GM20000 (cell line): Measurements from ENCODE around the gene TMTC1.

Experiments
- DNase-seq: peaks from one replicate; pipeline ENCODE4 v3.0.0; 2012; ENCODE audit warnings: low spot score
- TF ChIP-seq, protein P1 (sequence below): IDR thresholded peaks from 2 replicates; pipeline ENCODE4 v1.5.1; 2012; ENCODE audit warnings: mild to moderate bottlenecking, control low read depth; ENCODE audit errors: extremely low read depth, missing control alignments

The TMTC1 gene

DNA sequence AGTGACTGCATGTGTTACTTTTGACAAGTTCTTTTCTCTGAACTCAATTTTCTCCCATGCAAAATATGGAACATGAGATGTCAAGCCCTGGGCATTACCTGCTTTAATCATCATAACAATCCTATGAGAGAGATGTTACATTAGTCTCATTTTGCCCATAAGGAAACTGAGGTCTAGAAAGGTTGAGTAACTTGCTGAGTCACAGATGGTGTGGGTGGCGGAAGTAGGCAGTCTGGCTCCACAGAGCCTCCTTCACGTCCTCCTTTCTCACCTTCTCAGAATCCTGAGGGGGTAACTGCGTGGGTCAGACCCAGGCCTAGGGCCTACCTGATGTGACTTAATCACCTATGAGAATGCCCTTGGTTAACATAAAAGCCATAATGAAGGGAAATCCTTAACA lies 50.7 kb downstream of the TMTC1 start:
- TF ChIP-seq, protein P1, sequence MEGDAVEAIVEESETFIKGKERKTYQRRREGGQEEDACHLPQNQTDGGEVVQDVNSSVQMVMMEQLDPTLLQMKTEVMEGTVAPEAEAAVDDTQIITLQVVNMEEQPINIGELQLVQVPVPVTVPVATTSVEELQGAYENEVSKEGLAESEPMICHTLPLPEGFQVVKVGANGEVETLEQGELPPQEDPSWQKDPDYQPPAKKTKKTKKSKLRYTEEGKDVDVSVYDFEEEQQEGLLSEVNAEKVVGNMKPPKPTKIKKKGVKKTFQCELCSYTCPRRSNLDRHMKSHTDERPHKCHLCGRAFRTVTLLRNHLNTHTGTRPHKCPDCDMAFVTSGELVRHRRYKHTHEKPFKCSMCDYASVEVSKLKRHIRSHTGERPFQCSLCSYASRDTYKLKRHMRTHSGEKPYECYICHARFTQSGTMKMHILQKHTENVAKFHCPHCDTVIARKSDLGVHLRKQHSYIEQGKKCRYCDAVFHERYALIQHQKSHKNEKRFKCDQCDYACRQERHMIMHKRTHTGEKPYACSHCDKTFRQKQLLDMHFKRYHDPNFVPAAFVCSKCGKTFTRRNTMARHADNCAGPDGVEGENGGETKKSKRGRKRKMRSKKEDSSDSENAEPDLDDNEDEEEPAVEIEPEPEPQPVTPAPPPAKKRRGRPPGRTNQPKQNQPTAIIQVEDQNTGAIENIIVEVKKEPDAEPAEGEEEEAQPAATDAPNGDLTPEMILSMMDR = no peak
- DNase-seq = no peak

DNA sequence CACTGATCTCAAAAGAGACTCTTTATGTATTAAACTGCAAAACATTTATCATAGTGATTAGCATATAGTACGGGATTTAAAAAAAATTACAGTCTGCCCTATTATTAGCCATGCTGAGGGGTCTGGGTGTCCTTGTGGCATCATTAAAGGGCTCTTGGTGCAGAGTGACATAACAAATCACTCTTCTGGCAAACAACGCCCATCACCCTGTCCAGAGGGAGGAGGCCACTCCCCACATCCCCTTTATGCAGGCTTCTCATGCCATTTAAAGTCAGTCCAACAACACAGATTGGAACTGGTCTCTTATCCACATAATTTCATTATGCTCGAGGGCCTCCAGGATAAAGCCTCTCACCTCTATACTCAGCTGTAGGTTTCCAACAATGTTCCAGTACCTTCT lies 51.1 kb downstream of the TMTC1 start:
- no peak for DNase-seq
- TF ChIP-seq, protein P1 = no peak

DNA sequence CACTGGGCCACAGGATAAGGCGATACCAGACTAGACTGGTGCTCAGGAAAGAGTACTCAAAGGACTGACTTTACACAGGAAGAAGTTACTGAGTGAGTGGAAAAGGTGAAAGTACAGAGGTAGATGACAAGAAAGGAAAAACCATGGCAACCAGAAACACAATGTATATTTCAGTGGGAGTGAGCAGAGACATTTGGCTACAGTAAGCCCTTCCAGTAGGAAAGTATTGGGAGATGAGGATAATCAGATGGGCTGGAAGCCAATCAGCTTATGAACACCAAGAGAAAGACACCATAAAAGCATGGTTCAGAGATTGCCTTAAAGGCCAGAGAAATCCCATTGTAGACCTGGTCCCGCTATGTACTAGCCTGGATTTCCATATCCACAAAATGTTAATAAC lies 51.6 kb downstream of the TMTC1 start:
- TF ChIP-seq, protein P1 = no peak
- no peak for DNase-seq

- no peak for DNase-seq
- TF ChIP-seq, protein P1 = no peak
Observed at GRCh38 chr12:29731591-29731990, 52.2 kb downstream of the TMTC1 start.

DNA sequence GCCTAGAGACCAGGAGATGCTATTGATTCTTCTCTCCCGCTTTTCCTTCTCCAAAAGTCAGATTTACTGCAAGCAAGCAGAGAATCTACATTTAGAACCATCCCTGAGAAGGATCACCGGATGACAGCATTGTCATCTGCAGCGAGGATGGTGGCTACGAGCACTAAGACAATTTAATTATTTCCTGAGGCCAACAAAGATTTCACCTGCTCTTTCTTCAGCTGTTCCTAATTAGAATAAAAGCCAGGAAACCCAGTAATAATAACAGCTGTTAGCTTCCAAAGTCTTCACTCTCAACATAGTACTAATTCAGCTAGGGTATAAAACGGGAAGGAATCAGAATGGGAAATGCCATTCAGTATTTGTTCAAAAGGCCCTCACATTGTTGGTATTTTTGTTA lies 53.3 kb downstream of the TMTC1 start:
- TF ChIP-seq, protein P1 = no peak
- DNase-seq = no peak

DNA sequence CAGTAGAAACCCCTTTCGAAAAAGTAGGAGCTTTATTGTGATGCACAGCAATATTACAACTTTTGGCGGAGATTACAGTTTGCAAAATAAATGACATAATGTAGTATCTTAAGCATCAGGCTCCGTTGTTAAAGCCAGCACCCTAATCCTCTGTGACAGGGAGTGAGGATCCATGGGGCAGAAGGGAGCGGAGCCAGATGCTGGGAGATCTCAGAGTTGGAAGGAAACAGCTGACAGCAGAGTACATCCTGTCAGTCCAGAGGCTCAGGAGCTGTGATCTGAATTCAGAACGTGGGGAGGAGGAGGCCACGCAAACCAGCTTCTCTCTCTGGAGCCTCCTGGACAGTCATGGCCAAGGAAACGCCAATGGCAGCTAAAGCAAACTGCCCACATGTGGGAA lies 55.7 kb downstream of the TMTC1 start:
- TF ChIP-seq, protein P1 = no peak
- DNase-seq = no peak

DNA sequence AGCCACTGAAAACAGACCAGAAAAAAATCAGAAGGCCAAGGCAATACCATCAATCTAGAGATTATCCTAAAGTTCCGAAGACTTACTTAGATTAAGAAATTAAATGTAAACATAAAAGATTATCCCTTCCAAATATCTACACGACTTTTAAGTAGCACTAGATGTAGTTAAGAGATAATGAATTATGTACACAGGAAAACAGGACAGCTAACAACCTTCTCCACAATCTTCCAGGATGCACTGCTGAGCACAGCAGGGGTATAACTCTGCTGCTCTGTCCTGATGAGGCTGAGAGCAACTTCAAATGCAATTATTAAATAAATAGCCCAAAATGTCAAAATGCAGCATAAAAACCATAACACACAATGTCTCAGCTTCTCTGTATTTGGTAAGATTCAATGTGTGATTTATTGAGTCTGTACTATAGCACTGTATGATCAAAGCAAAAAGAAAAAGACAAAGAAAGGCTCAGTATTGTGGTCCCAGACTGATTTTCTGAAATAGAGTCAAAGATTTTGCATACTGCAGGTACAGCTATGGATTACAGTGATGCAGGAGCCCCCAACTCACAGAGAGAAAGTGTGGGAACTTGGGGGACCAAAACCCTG lies 56.9 kb downstream of the TMTC1 start:
- no peak for DNase-seq
- TF ChIP-seq, protein P1 = no peak

DNA sequence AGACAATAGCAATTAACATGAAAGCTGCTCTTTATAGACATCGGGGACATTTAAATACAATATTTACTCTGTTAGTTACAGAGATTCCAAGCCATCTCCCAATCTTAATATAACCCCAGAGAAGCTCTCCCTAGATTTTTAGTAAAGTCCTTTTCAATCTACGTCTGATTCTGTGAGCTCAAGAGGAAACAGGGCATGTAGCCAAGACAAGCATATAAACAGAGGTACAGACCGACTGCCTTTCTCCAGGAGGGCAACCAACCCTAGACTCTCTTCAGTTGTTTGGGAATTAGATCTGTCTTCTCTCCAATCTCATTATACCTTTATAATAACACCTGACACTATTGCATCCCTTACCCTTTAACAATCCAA lies 57.4 kb downstream of the TMTC1 start:
- no peak for DNase-seq
- TF ChIP-seq, protein P1 = no peak
